ENCODE data around the gene PTPRA.
"Not testable (repeated sequence)": the region's sequence is repeated elsewhere in the genome, so short reads cannot be mapped to it uniquely, and the experiment has no call there.

DNA sequence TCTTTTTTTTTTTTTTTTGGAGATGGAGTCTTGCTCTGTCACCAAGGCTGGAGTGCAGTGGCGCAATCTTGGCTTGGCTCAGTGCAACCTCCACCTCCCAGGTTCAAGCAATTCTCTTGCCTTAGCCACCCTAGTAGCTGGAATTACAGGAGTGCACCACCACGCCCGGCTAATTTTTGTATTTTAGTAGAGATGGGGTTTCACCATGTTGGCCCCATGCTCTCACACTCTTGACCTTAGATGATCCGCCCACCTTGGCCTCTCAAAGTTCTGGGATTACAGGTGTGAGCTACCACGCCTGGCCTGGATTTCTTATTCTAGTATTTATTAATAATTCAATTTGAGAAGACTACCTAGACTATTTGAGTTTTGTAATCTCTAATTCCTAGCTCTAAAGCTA lies 142.0 kb downstream of the PTPRA start:
- not testable (repeated sequence) for TF ChIP-seq CTCF (IDR thresholded peaks at IDR 0.05); POLR2AphosphoS5 (IDR thresholded peaks at IDR 0.05); POLR2A (IDR thresholded peaks at IDR 0.05; ENCODE audit: low read depth); EP300 (IDR thresholded peaks at IDR 0.05)

Measured in esophagus muscularis mucosa (tissue), 4 donors.